ENCODE measurements around the gene PPP1R12B.
"Not testable (repeated sequence)": the region's sequence is repeated elsewhere in the genome, so short reads cannot be mapped to it uniquely, and the experiment has no call there.

The PPP1R12B gene

GRCh38 chr1:202484032-202484431 is 135.5 kb downstream of the PPP1R12B start:
- not testable (repeated sequence) for DNase-seq (ENCODE audit: low read depth)

- DNase-seq (ENCODE audit: low read depth) = not testable (repeated sequence)
Observed at GRCh38 chr1:202484820-202485219, 136.3 kb downstream of the PPP1R12B start.

- DNase-seq (ENCODE audit: low read depth) = not testable (repeated sequence)
Observed at GRCh38 chr1:202488178-202488649, 139.7 kb downstream of the PPP1R12B start.

GRCh38 chr1:202489101-202489500 is 140.6 kb downstream of the PPP1R12B start:
- DNase-seq (ENCODE audit: low read depth) = not testable (repeated sequence)

- DNase-seq (ENCODE audit: low read depth) = not testable (repeated sequence)
Observed at GRCh38 chr1:202493112-202493511, 144.6 kb downstream of the PPP1R12B start.

GRCh38 chr1:202498542-202498941 is 150.0 kb downstream of the PPP1R12B start:
- DNase-seq (ENCODE audit: low read depth) = no peak

- not testable (repeated sequence) for DNase-seq (ENCODE audit: low read depth)
Observed at GRCh38 chr1:202499997-202500396, 151.5 kb downstream of the PPP1R12B start.

GRCh38 chr1:202501281-202501680 is 152.8 kb downstream of the PPP1R12B start:
- no peak for DNase-seq (ENCODE audit: low read depth)

GRCh38 chr1:202505356-202505755 is 156.9 kb downstream of the PPP1R12B start:
- DNase-seq (ENCODE audit: low read depth) = no peak

GRCh38 chr1:202505880-202506575 is 157.5 kb downstream of the PPP1R12B start:
- not testable (repeated sequence) for DNase-seq (ENCODE audit: low read depth)

GRCh38 chr1:202508863-202509262 is 160.4 kb downstream of the PPP1R12B start:
- DNase-seq (ENCODE audit: low read depth) = not testable (repeated sequence)

GRCh38 chr1:202513875-202514274 is 165.4 kb downstream of the PPP1R12B start:
- DNase-seq (ENCODE audit: low read depth) = not testable (repeated sequence)

GRCh38 chr1:202516434-202516877 is 168.0 kb downstream of the PPP1R12B start:
- no peak for DNase-seq (ENCODE audit: low read depth)

- DNase-seq (ENCODE audit: low read depth) = not testable (repeated sequence)
Observed at GRCh38 chr1:202517146-202517545, 168.6 kb downstream of the PPP1R12B start.

- not testable (repeated sequence) for DNase-seq (ENCODE audit: low read depth)
Observed at GRCh38 chr1:202518180-202518579, 169.7 kb downstream of the PPP1R12B start.

- not testable (repeated sequence) for DNase-seq (ENCODE audit: low read depth)
Observed at GRCh38 chr1:202518905-202519304, 170.4 kb downstream of the PPP1R12B start.

- DNase-seq (ENCODE audit: low read depth) = not testable (repeated sequence)
Observed at GRCh38 chr1:202520129-202520856, 171.8 kb downstream of the PPP1R12B start.

- DNase-seq (ENCODE audit: low read depth) = not testable (repeated sequence)
Observed at GRCh38 chr1:202520857-202521216, 172.3 kb downstream of the PPP1R12B start.

- DNase-seq (ENCODE audit: low read depth) = not testable (repeated sequence)
Observed at GRCh38 chr1:202521484-202521883, 173.0 kb downstream of the PPP1R12B start.

GRCh38 chr1:202521886-202522285 is 173.4 kb downstream of the PPP1R12B start:
- no peak for DNase-seq (ENCODE audit: low read depth)

- DNase-seq (ENCODE audit: low read depth) = not testable (repeated sequence)
Observed at GRCh38 chr1:202526056-202526455, 177.6 kb downstream of the PPP1R12B start.

GRCh38 chr1:202528096-202528722 is 179.7 kb downstream of the PPP1R12B start:
- DNase-seq (ENCODE audit: low read depth) = not testable (repeated sequence)

- DNase-seq (ENCODE audit: low read depth) = not testable (repeated sequence)
Observed at GRCh38 chr1:202530686-202531085, 182.2 kb downstream of the PPP1R12B start.
